ENCODE results near the gene JARID2.

The JARID2 gene

GRCh38 chr6:15554728-15555100 lies 308.8 kb downstream of the JARID2 start:
- no peak for TF ChIP-seq CTCF (IDR thresholded peaks at IDR 0.05)
- intact Hi-C loops (cut with DNase I; ENCODE audit: low total_unique reads), result no loop called here
- H3K9me3 ChIP-seq, result no peaks in the 10 kb centered on the region
- no peaks in the 10 kb centered on the region for H3K36me3 ChIP-seq
- H3K4me1 ChIP-seq, result peaks cover 0 to 14% (median 7%) of the 10 kb centered on the region in 4 donors
- DNase-seq, result no peak
- no peaks in the 10 kb centered on the region for H3K27me3 ChIP-seq
- no peak overlapping the region for H3K27ac ChIP-seq
- no peak overlapping the region for H3K4me3 ChIP-seq

- no peak for TF ChIP-seq CTCF (IDR thresholded peaks at IDR 0.05)
- no peak for DNase-seq
Observed at GRCh38 chr6:15555101-15556038, 309.5 kb downstream of the JARID2 start.

GRCh38 chr6:15556711-15557110 lies 310.8 kb downstream of the JARID2 start:
- no peak for TF ChIP-seq CTCF (IDR thresholded peaks at IDR 0.05)
- Histone ChIP-seq H3K27ac (no peak overlapping the region), H3K4me1 (peaks cover 0 to 14% (median 3%) of the 10 kb centered on the region in 4 donors), H3K36me3 (no peaks in the 10 kb centered on the region), H3K4me3 (no peak overlapping the region), H3K9me3 (no peaks in the 10 kb centered on the region), H3K27me3 (no peaks in the 10 kb centered on the region)
- no peak for DNase-seq
- intact Hi-C loops (cut with DNase I; ENCODE audit: low total_unique reads), result no loop called here

More at GRCh38 chr6:15555101-15556038, 309.5 kb downstream of the JARID2 start:
- no peaks in the 10 kb centered on the region for H3K36me3 ChIP-seq
- intact Hi-C loops (cut with DNase I; ENCODE audit: low total_unique reads), result no loop called here
- H3K9me3 ChIP-seq, result no peaks in the 10 kb centered on the region
- no peaks in the 10 kb centered on the region for H3K27me3 ChIP-seq
- H3K4me3 ChIP-seq, result no peak overlapping the region
- H3K4me1 ChIP-seq, result peaks cover 0 to 14% (median 7%) of the 10 kb centered on the region in 4 donors
- no peak overlapping the region for H3K27ac ChIP-seq

- Histone ChIP-seq H3K4me3 (no peak overlapping the region), H3K9me3 (no peaks in the 10 kb centered on the region), H3K4me1 (peaks cover 0 to 9% (median under 1%) of the 10 kb centered on the region in 4 donors), H3K27ac (no peak overlapping the region), H3K36me3 (no peaks in the 10 kb centered on the region), H3K27me3 (no peaks in the 10 kb centered on the region)
- no peak for TF ChIP-seq CTCF (IDR thresholded peaks at IDR 0.05)
- no peak for DNase-seq
- intact Hi-C loops (cut with DNase I; ENCODE audit: low total_unique reads), result no loop called here
Observed at GRCh38 chr6:15557174-15557573, 311.3 kb downstream of the JARID2 start.

- H3K36me3 ChIP-seq, result no peaks in the 10 kb centered on the region
- no peak overlapping the region for H3K4me3 ChIP-seq
- no peaks in the 10 kb centered on the region for H3K27me3 ChIP-seq
- intact Hi-C loops (cut with DNase I; ENCODE audit: low total_unique reads), result no loop called here
- no peak overlapping the region for H3K27ac ChIP-seq
- no peaks in the 10 kb centered on the region for H3K9me3 ChIP-seq
- no peak for TF ChIP-seq CTCF (IDR thresholded peaks at IDR 0.05)
- peaks cover 0 to 8% (median 0%) of the 10 kb centered on the region in 4 donors for H3K4me1 ChIP-seq
- DNase-seq, result no peak
Observed at GRCh38 chr6:15560713-15561112, 314.8 kb downstream of the JARID2 start.

Data from tibial artery (tissue), 4 donors.